Measurements from ENCODE around the gene CCNE1.

The CCNE1 gene

GRCh38 chr19:29854033-29854432, 42.2 kb downstream of the CCNE1 start:
- TF ChIP-seq, protein P1, sequence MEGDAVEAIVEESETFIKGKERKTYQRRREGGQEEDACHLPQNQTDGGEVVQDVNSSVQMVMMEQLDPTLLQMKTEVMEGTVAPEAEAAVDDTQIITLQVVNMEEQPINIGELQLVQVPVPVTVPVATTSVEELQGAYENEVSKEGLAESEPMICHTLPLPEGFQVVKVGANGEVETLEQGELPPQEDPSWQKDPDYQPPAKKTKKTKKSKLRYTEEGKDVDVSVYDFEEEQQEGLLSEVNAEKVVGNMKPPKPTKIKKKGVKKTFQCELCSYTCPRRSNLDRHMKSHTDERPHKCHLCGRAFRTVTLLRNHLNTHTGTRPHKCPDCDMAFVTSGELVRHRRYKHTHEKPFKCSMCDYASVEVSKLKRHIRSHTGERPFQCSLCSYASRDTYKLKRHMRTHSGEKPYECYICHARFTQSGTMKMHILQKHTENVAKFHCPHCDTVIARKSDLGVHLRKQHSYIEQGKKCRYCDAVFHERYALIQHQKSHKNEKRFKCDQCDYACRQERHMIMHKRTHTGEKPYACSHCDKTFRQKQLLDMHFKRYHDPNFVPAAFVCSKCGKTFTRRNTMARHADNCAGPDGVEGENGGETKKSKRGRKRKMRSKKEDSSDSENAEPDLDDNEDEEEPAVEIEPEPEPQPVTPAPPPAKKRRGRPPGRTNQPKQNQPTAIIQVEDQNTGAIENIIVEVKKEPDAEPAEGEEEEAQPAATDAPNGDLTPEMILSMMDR (IDR thresholded peaks at IDR 0.05) = no peak
- Histone ChIP-seq H3K4me3 (no peak overlapping the region), H3K27ac (no peak overlapping the region)
- DNase-seq (ENCODE audit: low spot score) = peak; percentile 8

GRCh38 chr19:29855087-29855486, 43.3 kb downstream of the CCNE1 start:
- H3K4me3 ChIP-seq = no peak overlapping the region
- DNase-seq (ENCODE audit: low spot score) = peak; percentile 45

DNA sequence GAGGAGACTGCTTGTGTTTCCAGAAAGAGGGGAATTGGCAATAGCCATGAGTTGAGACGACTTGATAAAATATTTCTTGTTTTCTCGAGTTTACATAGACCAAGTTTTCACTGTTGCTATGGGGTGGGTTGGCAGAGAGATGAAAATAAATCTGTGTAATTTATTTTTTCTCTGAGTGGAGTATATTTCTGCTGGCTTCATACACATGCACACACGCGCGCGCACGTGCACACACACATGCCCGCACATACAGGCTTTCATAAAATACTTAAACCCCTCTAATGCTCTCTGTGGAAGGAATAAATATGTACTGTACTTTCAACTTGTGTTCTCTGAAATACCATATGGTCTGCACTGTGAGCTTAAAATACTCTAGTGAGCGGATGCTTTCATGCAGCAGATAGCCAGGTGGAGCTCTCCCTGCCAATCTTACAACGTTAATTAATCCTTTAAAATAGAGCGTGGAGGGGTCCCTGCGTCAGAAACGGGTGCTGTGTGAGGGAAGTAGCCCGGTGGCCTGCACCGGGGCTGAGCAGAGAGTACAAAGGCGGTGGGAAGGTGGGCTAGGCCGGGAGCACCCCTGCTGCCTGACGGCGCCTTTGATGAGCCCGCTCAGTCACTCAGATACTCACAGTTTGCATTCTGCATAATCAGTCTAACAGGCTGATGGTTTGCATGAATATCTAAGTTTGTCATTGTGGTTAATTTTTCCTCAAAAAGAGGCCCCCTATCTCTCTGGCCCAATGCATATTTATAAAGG, 44.1 kb downstream of the CCNE1 start:
- TF ChIP-seq, protein P1 (IDR thresholded peaks at IDR 0.05) = no peak
- no peak overlapping the region for H3K27ac ChIP-seq
- DNase-seq (ENCODE audit: low spot score) = no peak
- no peak overlapping the region for H3K4me3 ChIP-seq

More at GRCh38 chr19:29855087-29855486, 43.3 kb downstream of the CCNE1 start:
- no peak overlapping the region for H3K27ac ChIP-seq
- TF ChIP-seq, protein P1 (IDR thresholded peaks at IDR 0.05) = no peak

DNA sequence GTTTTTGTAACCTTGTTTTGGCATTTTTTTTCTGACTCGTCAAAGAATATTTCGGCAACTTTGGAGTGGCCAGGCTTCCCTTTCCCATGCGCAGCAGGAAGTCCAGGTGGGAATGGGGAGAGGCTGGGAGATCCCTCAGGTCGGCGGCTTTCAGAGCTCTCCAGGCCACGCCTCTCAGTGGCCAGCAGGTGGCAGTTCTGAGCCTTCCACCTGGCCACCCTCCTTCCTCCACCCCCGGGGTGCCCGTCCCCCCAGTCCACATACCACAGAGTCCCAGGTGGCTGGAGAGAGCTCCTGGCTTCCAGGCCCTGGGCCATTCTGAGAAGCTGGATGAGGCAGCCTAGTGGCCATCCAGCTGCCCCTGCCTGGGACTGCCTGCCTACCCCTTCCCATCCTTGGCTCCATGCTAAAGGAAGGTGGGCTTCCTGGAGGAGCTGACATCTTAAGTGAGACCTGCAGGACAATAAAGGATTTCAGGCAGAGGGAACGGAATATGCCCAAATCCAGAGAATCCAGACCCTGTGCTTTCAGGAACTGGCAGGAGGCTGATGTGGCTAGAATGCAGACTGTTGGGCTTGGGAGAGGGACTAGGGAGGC, 46.3 kb downstream of the CCNE1 start:
- no peak for DNase-seq (ENCODE audit: low spot score)
- no peak overlapping the region for H3K27ac ChIP-seq
- TF ChIP-seq, protein P1 (IDR thresholded peaks at IDR 0.05) = no peak
- H3K4me3 ChIP-seq = no peak overlapping the region

- no peak overlapping the region for H3K4me3 ChIP-seq
- TF ChIP-seq, protein P1 (IDR thresholded peaks at IDR 0.05) = no peak
- no peak overlapping the region for H3K27ac ChIP-seq
- DNase-seq (ENCODE audit: low spot score) = no peak
Measured at GRCh38 chr19:29858621-29859020, 46.8 kb downstream of the CCNE1 start.

DNA sequence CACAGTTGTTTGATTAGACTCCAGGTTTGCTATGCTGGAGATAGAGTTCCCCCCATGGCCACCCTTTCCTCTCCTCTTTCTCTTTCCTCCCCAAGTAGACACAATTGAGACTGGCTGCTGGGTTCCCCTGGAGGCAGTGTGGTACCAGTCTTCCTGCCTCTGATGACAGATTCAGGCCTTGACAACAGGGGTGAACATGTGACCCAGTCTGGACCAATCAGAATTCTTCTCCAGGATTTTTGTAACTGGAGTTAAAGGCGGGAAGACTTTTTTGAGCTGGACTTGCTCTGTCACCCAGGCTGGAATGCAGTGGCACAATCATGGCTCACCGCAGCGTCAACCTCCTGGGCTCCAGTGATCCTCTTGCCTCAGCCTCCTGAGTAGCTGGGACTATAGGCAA, 48.7 kb downstream of the CCNE1 start:
- Histone ChIP-seq H3K27ac (no peak overlapping the region), H3K4me3 (no peak overlapping the region)
- TF ChIP-seq, protein P1 (IDR thresholded peaks at IDR 0.05) = no peak
- no peak for DNase-seq (ENCODE audit: low spot score)

- DNase-seq (ENCODE audit: low spot score) = no peak
- H3K27ac ChIP-seq = no peak overlapping the region
- H3K4me3 ChIP-seq = no peak overlapping the region
- TF ChIP-seq, protein P1 (IDR thresholded peaks at IDR 0.05) = no peak
Measured at GRCh38 chr19:29861574-29861973, 49.8 kb downstream of the CCNE1 start.
